NCI-H226 (cell line): ENCODE results near the gene CADM4.

Experiments
- DNase-seq: peaks from one replicate; pipeline ENCODE4 v3.0.0-alpha.2; 2015

CADM4 gene

GRCh38 chr19:43633520-43633919 is 6.1 kb downstream of the CADM4 start:
- no peak for DNase-seq

GRCh38 chr19:43631491-43631890 is 8.2 kb downstream of the CADM4 start:
- no peak for DNase-seq

DNA sequence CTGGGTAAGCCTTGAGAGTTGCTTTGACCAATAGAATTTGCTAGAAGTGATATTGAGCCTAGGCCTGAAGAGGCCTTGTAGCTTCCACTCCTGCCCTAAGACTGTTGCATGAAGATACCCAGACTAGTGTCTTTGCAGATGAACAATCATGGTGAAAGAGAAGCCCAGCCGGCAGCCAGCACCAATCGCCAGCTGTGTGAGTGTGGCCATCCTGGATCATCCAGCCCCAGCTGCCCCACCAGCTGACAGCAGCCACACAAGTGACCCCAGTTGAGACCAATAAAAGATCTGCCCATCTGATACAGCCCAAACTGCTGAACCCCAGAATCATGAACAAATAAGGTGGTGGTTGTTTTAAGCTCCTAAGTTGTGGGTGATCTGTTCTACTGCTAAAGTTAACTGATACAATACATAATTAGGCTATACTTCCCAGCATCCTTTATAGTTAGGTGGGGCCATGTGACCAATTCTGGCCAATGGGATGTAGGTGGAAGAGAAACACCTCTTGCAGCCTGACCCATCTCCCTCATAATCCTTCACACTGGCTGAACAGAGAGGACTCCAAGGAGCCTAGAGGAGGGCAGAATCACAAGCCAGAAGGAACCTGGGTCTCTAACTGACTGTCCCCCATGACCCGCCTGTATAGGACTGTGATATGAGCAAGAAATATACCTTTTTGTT is 10.9 kb downstream of the CADM4 start:
- no peak for DNase-seq

GRCh38 chr19:43626838-43627237 is 12.8 kb downstream of the CADM4 start:
- DNase-seq, result no peak

GRCh38 chr19:43625918-43626579 is 13.6 kb downstream of the CADM4 start:
- DNase-seq, result no peak

GRCh38 chr19:43624933-43625332 is 14.7 kb downstream of the CADM4 start:
- DNase-seq, result no peak

- no peak for DNase-seq
Observed at GRCh38 chr19:43623889-43624670, 15.6 kb downstream of the CADM4 start.

GRCh38 chr19:43622956-43623355 is 16.7 kb downstream of the CADM4 start:
- DNase-seq, result no peak

DNA sequence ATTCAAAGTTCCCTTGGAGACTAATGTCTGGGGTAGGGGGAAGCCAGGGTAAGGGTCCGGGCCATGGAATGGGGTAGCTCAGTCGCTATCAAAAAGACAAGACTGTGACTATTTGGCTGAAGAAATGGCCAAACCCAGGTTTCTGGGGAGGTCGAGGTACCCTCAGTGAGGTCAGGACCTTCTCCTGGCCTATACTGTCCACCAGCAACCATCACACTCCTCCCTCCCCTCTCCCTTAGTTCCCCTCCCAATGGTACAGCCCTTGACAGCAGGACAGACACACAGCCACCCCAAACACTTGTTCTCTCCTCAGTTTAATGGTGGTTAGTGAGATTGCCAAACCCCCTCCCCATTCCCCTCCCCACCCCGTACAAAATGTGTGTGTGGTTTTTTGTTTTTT is 17.6 kb downstream of the CADM4 start:
- no peak for DNase-seq

DNA sequence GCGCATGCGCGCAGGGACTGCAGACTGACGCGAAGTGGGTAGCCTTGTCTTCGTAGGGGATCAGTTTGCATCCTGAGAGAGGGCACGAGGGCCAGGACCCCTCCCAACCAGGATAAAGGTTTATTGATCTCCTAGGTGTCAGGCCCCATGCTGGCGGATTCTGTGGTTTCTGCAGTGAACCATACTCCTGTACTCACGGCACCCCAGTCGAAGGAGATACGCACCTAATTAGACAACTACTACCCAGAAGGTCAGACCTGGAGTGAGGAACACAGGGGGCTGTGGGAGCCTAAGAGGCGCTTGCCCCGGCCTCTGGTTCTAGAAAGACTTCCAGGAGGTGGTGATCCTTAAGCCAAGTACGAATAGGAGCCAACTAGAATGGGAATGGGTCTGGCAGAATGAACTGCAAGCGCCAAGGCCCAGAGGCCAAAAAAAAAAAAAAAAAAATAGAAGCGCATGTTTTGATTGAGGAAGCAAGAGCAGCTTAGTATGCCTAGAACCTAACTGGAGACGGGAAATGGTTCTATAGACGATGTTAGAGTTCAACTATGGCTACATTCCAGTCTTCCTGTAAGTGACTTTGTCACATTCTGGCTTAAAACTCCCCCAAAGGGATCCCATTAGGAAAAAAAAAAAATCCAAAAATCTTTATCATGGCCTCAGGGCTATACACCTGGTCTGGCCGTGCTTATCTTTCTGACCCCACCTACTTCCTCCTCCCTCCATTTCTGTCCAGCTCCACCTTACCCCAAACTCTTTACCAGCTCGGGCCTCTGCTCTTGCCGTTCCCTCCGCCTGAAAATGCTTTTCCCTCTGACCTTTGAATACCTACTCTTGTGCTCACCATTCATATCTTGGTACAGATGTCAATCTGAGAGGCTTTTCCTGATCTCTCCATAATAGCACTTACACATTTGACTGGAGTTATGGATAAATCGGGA is 19.3 kb downstream of the CADM4 start:
- no peak for DNase-seq

- DNase-seq, result peak; percentile 83
Observed at GRCh38 chr19:43619262-43620060, 20.2 kb downstream of the CADM4 start, which contains the start of gene ZNF428. ZNF428 (minus strand) TSS chr19:43619629; CDS start chr19:43614304, 5,325 bp downstream.

DNA sequence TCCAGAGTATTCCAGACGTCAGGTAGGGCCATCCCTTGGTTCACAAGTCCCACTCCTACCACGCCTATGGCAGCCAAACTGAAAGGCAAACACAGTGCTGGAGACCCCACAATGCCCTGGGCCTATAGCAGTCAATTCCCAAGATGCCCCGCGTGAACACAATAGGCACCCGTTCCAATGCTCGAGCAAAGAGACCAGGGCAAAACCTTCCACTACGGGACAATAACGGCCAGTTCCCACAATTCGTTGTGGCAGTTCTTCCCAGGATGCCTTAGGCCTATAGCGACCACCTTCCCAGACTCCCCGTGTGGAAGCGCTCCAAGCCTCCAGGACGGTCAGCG is 20.8 kb downstream of the CADM4 start:
- no peak for DNase-seq

DNA sequence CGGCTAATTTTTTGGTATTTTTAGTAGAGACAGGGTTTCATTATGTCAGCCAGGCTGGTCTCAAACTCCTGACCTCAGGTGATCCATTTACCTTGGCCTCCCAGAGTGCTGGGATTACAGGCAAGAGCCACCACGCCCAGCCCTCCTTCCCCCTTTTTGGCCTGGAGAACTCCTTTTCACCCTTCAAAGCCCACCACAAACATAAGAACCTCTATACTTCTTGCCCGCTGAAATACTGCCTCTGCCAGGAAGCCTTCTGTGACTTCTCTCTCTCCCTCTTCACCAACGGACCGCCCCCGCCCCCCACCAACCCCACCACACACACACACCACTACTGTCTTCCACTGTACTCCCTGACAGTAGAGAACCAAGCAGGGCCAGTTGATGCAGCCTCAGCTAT is 22.7 kb downstream of the CADM4 start:
- no peak for DNase-seq

GRCh38 chr19:43616306-43616705 is 23.3 kb downstream of the CADM4 start:
- no peak for DNase-seq

DNA sequence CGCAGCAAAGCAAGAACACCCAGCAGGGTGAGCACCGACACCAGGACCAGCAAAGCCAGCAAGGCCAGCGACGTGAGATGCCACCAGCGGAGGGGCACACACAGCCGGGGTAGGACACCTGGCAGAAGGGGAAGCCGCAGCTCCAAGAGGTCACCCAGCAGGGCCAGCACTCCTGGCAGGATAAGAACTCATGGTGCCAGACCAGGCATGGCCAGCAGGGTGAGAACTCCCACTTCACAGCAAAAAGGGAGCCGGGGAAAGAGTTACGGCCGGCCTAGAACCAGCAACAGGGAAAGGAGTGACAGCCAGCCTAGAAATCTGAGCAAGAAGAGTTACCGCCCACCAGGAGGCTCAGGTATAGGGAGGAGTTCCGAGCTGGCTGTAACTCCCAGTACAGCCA is 27.3 kb downstream of the CADM4 start:
- DNase-seq, result no peak

DNA sequence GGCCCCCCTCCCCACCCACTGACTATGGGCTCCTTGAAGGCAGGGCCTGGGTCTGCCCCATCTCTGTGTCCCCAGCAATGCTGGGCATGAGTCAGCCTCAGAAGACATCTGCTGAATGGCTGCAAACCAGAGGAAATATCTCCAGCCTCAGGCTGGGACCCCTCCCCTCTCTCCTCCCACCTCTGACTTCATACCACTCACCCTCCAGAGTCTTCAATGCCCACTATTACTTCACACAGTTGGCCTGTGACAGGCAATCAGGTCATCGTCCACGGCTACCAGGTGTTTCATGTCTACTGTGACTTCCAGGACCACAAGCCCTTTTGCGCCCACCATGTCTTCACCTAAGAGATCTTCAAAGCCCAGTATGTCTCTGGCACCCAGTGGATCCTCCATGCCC is 27.9 kb downstream of the CADM4 start, which contains the start of gene SRRM5:
Gene SRRM5, plus strand, starts transcription at position 301 of the 400 bp plus-strand sequence. Its CDS starts 34 bp downstream, at position 335.
- no peak for DNase-seq

DNA sequence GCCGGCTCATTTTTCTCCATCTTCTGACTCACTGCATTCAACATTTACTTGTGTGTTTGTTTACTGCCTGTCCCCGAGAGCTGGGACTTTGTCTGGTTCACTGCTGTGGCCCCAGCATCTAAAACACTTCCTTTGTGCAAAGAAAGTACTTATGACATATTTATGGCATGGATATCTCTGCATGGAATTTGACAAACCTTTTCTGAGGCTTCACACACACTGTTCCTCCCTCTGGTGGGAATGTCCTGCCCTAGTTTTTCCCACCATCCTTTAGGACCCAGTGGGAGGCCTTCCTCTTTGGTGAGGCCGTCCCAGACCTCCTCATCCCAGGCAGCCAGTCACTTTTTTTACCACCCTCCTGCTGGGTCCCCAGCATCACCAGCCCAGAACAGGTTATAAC is 29.2 kb downstream of the CADM4 start:
- no peak for DNase-seq

DNA sequence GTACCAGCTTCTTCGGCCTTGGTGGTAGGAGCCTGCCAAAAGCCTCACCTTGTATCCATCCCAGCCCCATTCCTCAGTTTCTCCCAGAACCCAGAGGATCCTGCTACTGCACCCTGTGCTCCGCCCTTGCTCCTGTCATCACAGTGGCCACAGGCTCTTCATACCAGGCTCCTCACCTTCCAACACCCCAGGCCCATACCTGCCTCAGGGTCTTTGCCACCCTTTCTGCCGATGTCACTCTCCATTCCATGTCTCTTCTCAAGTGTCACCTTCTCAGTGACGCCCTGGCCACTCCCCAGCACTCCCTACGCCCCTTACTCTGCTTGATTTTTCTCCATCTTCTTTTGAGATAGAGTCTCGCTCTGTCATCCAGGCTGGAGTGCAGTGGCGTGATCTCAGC is 29.8 kb downstream of the CADM4 start:
- DNase-seq, result no peak

- no peak for DNase-seq
Observed at GRCh38 chr19:43607238-43608205, 32.1 kb downstream of the CADM4 start.

DNA sequence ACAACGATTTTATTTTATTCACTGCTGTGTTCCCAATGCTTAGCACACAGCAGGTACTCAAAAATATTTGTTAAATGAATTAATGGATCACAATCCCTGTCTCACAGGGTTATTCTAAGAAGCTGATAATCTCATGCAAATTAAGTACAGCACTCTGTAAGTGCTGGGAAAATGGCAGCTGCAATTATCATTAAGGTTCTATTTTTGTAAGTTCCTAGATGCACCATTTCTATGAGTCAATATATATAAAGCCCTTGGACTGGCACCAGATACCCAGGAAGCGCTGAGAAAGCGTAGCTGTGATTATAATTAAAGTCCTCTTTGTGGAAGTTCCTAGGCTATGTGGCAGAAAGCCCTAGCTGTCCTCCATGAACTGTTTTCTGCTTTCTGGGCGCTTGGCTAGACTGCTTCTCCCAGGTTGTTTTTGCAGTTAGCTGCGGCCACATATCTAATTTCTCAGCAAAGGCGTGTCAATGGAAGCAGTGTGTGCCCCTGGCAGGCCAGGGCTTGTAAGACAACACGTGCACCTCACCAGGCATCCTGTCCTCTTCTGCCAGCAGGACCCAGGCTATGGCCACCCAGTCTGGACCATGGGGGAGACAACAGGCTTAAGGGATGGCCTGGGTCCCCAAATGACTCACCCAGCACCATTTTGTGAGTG is 33.0 kb downstream of the CADM4 start:
- DNase-seq, result no peak
